Stimulated activated naive CD4-positive, alpha-beta T cell (primary cell): ENCODE data around the gene ZNF593OS.

Experiments used
- DNase-seq, 6 experiments: peaks; one replicate each; lab custom pipeline; 2025; lab: John Stamatoyannopoulos, UW

ZNF593OS gene

GRCh38 chr1:26171084-26172072, at the start of gene ZNF593OS:
ZNF593OS (minus strand) TSS chr1:26171832; CDS start chr1:26171661, 171 bp downstream.
- DNase-seq: no peak

DNA sequence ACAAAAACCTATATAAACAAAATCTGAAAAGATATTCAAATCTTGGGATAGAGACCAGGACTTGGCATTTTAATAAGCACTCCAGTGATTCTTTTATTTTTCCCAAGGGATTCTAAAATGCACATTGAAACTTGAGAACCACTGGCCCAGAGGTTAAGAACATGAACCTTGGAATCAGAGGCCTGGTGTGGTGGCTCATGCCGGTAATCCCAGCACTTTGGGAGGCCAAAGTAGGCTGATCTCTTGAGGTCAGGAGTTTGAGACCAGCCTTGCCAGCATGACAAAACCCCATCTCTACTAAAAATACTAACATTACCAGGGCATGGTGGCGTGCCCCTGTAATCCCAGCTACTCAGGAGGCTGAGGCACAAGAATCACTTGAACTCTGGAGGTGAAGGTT, 49.5 kb upstream of the ZNF593OS start:
- DNase-seq: no peak

- DNase-seq: no peak
Measured at GRCh38 chr1:26220199-26220912, 48.7 kb upstream of the ZNF593OS start.

DNA sequence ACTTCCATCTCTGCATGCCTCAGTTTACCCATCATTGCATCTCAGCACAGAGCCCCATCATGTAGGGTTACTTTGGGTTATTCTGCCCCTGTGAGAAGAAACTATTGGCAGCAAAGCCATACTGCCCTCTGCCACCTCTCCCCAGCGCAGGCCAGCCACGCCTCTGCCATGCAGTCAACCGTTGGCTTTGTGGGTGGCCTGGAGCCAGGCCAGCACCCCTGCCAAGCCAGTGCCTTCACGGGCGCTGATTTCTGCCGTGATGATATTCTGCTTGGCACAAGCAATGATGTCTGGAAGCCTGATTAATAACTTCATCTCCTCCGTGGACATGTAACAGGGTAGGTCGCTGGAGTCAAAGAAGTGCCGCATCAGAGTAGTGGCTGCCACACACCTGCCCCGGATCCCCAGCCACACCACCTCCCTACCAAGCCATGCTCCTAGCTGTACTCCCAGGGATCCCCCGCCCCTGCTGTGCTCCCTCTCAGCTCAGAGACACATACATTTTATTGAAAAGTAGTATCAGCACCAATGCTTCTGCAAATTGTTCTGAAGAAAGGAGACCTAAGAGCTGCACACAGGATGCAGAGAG, 47.4 kb upstream of the ZNF593OS start:
- no peak for DNase-seq

GRCh38 chr1:26215246-26215645, 43.6 kb upstream of the ZNF593OS start:
- no peak for DNase-seq

DNA sequence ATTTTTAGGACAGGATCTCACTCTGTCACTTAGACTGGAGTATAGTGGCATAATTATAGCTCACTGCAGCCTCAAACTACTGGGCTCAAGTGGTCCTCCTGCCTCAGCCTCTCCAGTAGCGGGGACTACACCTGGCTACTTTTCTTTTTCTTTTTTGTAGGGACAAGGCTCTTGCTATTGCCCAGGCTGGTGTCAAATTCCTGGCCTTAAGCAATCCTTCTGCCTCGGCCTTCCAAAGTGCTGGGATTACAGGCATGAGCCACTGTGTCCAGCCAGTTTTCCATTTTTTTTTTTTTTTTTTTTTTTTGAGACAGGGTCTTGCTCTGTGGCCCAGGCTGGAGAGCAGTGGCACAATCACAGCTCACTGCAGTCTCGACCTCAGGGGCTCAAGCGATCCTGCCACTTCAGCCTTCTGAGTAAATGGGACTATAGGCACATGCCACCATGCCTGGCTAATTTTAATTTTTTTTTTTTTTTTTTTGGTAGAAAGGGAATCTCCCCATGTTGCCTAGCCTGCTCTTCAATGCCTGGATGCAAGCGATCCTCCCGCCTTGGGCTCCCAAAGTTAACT, 41.8 kb upstream of the ZNF593OS start:
- no peak for DNase-seq

GRCh38 chr1:26212726-26213125, 41.1 kb upstream of the ZNF593OS start:
- no peak for DNase-seq

GRCh38 chr1:26210147-26210870, 38.7 kb upstream of the ZNF593OS start:
- no peak for DNase-seq

DNA sequence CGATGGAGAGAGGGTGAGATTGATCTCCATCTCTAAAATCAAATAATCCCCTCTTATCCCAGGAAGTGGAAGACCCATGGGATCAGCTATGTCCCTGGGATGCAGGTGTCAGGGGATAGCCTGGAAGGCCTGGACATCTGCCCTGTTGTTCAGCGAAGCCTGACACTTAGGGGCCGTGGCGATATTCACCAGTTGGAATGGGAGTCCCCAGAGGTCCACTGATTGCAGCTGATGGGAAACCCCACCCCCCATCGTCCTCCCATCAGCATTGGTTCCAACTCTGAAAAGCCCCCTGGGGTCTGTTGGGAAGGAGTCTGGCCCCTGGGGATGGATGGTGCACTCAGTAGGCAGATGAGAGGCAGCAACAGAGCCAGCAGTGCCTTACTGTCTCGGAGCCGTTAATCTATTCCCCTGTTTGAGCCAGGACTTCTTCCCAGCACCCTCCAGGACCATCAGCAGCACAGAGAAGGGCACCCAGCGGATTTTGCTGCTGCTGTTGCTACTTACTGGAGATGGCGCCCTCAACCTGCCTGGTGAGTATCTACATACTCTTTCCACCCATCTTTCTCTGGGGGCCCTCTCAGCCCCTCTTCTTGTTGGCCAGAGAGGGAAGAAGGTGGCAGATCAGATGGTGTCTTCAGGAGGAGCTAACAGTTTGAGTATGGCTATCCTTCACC, 32.1 kb upstream of the ZNF593OS start:
- DNase-seq: no peak

DNA sequence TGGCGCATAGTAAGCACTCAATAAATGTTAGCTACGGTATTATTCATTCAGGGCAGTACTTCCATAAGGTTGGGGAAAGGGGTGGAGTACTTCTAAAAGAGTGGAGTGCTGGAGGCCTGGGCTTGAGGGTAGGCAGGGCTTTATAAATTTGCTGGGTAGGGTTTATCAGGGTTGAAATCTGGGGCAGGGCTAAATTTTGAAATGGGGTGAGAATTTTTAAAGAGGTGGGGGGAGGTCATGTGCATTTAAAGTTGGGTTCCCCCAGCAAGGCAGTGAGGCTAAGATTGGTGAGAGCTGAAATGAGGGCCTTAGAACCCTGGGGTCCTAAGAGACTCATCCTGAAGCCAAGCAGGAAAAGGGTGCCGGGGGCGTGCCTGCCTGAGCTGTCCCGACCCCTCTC, 28.8 kb upstream of the ZNF593OS start:
- DNase-seq: no peak

DNA sequence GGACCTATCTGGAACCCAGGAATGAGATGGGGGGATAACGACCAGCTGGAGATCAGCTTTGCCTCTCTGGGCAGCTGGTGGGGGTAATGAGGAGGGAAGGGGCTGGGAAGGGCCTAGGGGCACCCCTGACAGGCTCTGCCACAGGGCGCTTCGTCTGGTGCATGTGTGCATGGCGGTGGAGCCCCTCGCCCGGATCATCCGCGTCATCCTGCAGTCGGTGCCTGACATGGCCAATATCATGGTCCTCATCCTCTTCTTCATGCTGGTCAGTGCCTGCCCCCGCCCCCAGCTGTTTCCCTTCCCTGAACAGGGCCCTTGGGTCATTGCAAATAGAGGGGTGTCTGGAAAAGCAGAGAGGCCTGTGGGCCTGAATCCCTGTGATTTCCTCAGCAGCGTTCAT, 26.2 kb upstream of the ZNF593OS start:
- no peak for DNase-seq

DNA sequence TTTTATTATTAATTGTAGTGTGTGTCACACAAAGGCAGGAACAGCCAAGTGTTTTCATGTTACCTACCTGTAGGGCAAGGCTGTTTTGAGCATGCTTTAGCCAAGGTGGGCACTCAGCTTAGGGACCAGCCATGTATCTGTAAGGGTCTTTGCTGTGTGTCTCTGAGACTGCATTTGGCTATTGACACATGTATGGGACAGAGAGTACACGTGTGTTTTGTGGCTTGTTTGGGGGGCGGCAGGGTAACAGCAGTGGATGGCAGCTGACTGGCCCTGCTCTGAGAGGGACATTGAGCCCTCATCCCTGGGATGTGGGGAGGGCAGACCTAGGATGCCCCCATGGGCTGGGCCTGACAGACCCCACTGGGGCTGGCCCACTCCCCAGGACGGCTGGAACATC, 25.7 kb upstream of the ZNF593OS start:
- DNase-seq: no peak

DNA sequence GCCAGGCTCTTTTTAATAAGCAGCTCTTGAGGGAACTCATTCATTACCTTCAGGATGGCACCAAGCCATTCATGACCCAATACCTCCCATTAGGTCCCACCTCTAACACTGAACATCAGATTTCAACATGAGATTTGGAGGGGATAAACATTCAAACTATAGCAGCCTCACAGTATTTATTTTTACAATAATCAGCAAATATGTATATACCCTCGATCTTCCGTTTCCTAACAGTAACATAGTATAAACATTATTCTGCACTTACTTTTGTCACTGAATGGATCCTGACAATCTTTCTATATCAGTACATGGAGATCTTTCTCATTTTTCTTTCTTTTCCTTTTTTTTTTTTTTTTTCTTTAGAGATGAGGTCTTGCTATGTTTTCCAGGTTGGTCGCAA, 24.2 kb upstream of the ZNF593OS start:
- DNase-seq: no peak

DNA sequence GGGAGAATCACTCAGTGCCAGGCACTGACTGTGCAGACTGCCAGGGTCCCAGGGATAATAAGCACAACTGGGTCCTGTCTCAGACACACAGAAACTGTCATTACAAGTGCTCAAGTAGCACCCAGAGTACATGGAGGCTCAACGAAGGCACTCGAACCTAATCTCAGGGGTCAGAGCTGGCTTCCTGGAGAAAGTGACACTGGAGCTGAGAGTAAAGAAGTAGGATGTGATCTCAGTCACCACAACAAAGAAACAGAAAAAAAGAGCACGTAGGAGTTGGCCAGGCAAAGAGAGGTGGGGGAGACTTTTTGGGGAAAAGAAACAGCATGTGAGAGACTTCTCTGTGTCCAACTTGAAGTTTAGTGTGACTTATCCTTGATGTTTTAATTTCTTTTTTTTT, 20.1 kb upstream of the ZNF593OS start:
- DNase-seq: no peak

GRCh38 chr1:26190373-26190987, 18.8 kb upstream of the ZNF593OS start, which contains the start of gene CATSPER4:
CATSPER4 (plus strand) TSS chr1:26190602; CDS start chr1:26190628, 26 bp downstream.
- DNase-seq: peak in 1 of 6 experiments; percentile 14

DNA sequence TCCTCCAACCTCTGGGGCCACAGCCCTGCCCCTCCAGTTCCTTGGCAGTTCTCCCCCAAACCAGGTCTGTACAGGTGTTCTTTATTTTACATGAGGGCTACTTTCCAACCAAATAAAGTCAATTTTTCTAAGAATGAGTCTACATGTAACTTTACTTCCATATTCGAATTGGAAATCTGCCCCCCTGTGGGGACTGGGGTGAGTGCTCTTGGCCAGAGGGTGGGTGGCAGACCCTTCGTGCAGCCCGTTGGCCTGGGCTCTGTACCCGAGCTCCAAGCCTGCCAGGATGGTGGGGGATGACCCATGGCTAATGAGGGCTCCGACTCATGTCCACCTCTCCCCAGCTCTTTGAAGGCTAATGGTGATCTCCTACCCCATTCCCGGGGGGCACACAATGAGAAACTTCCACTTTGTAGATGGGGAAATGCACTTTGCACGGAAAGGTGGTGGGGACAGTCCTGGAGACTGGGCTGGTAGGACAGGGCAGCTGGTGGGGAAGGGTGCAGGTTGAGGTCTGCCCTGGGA, 18.2 kb upstream of the ZNF593OS start:
- no peak for DNase-seq

DNA sequence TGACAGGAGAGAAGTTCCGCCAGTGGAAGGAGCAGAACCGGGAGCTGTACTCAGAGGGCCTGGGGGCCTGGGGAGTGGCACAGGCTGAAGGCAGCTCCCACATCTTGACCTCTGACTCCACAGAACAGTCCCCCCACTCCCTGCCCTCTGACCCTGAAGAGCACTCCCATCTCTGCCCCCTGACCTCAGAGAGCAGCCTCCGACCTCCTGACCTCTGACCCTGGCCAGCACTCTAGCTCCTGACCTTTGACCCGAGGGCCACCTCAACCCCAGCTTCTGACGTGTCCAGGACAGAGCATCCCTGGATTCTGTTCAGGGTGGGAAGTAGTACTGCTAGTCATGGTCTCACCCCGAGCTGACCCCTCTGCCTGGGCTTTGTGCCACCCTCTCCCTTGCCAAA, 17.7 kb upstream of the ZNF593OS start:
- no peak for DNase-seq

DNA sequence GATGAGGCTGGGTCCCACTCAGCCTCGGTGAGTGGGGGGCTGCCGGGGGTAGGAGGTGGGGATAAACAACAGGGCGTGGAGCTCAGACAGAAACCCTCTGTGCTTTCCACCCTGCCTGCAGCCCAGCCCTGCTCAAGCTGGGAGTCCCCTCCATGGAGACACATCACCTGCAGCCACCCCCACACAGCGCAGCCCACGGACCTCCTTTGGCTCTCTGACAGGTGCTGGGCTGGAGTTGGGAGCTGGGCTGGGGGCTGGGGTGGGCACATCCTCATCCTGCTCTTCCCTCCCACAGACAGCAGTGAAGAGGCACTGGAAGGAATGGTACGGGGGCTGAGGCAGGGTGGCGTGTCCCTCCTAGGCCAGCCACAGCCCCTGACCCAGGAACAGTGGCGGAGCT, 16.8 kb upstream of the ZNF593OS start:
- DNase-seq: no peak

DNA sequence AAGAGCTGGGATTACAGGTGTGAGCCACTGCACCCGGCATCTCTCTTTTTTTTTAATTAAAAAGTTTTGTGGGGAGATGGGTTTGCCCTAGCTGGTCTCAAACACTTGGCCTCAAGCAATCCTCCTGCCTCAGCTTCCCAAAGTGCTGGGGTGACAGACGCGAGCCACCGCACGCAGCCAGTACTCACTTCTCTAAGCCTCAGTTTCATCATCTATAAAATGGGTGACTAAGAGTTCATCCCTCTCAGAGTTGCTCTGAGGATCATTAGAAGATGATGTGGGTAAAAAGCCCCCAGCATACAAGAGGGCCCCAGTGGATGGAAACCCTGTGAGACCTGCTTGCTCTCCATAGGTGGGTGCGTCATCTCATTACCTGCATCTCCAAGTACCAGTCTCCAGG, 16.2 kb upstream of the ZNF593OS start:
- no peak for DNase-seq

- DNase-seq: no peak
Measured at GRCh38 chr1:26184883-26185282, 13.3 kb upstream of the ZNF593OS start.
